DMS53 (cell line): ENCODE measurements around the gene KIR3DL2.
"Not testable (repeated sequence)": the region's sequence is repeated elsewhere in the genome, so short reads cannot be mapped to it uniquely, and the experiment has no call there.

Source experiments
- DNase-seq: peaks from one replicate; lab custom pipeline; 2025; lab: John Stamatoyannopoulos, UW

Gene KIR3DL2

GRCh38 chr19:54850061-54850640, at the start of gene KIR3DL2:
Gene KIR3DL2 (plus strand): TSS chr19:54850443. CDS start chr19:54850476, 33 bp downstream.
- not testable (repeated sequence) for DNase-seq

- DNase-seq, result no peak
Observed at GRCh38 chr19:54803410-54803809, 46.8 kb upstream of the KIR3DL2 start, which contains the start of gene KIR2DL4. Gene KIR2DL4 (plus strand): TSS chr19:54803610. CDS start chr19:54803652, 42 bp downstream.

DNA sequence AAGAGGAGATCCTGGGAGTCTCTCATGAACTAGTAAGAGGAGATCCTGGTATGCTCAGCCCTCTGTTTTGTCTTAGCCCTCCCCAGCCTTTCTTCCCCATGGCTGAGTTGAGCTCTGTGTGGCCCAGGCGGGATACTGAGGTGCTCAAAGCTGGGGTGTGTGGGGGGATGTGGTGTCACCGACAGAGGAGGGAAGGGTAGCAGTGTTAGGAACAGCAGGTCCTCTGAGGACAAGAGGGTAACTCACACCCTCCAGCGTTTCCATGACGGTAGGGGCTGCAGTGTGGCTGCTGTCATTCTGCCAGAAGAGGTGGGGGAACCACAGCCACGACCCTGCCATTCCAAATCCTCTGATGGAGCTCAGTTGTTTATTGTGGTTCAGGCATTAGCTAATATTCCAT, 46.1 kb upstream of the KIR3DL2 start:
- no peak for DNase-seq

DNA sequence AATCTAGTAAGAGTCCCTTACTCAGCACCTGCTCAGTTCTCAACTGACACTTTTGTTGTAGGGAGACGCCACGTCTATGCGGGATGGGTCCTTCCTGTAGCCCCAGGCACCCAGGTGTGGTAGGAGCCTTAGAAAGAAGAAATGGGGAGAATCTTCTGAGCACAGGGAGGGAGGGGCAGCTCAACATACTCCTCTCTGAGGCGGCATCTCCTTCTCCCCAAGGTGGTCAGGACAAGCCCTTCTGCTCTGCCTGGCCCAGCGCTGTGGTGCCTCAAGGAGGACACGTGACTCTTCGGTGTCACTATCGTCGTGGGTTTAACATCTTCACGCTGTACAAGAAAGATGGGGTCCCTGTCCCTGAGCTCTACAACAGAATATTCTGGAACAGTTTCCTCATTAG, 45.7 kb upstream of the KIR3DL2 start:
- no peak for DNase-seq

DNA sequence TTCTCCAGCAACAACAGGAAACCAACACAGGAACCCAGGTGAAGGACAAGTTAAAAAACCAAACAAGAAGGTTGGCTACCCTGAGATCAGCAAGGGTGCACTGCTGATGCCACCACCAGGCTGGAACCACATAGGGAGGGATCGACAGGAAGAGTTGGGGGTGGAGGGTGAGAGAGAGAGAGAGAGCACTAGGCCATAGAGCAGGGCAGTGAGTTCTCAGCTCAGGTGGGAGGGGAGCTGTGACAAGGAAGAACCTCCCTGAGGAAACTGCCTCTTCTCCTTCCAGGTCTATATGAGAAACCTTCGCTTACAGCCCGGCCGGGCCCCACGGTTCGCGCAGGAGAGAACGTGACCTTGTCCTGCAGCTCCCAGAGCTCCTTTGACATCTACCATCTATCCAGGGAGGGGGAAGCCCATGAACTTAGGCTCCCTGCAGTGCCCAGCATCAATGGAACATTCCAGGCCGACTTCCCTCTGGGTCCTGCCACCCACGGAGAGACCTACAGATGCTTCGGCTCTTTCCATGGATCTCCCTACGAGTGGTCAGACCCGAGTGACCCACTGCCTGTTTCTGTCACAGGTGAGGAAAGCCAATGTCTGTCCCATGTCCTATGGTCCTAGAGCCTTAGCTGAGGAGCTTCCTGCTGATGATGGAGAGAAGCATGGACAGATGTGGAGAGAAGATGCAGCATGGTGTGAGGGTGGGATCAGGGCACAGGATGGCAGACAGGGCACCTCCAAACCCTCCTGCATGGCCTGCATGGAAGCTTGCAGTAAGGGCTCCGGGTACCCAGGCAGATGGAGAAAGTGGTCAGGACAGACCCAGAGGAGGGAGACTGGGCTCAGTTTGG, 44.4 kb upstream of the KIR3DL2 start:
- DNase-seq, result no peak

- no peak for DNase-seq
Observed at GRCh38 chr19:54806516-54806838, 43.8 kb upstream of the KIR3DL2 start.

GRCh38 chr19:54814571-54814970, 35.7 kb upstream of the KIR3DL2 start:
- not testable (repeated sequence) for DNase-seq

GRCh38 chr19:54816251-54816650, 34.0 kb upstream of the KIR3DL2 start, which contains the start of gene KIR3DL1:
Gene KIR3DL1 (plus strand): TSS chr19:54816468.
- not testable (repeated sequence) for DNase-seq

- DNase-seq, result no peak
Observed at GRCh38 chr19:54817670-54818536, 32.3 kb upstream of the KIR3DL2 start.

DNA sequence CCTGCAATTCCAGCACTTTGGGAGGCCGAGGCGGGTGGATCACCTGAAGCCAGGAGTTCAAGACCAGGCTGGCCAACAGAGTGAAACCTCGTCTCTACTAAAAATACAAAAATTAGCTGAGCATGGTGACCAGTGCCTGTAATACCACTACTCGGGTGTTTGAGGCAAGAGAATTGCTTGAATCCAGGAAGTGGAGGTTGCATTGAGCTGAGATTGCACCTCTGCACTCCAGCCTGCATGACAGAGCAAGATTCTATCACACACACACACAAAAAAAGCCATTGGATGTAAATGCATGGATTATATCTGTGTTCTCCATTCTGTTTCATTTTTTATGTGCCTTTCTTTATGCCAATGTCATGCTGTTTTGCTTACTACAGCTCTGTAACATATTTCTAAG, 25.8 kb upstream of the KIR3DL2 start:
- DNase-seq, result not testable (repeated sequence)

- not testable (repeated sequence) for DNase-seq
Observed at GRCh38 chr19:54825326-54825725, 24.9 kb upstream of the KIR3DL2 start.

- DNase-seq, result not testable (repeated sequence)
Observed at GRCh38 chr19:54828064-54828463, 22.2 kb upstream of the KIR3DL2 start.

DNA sequence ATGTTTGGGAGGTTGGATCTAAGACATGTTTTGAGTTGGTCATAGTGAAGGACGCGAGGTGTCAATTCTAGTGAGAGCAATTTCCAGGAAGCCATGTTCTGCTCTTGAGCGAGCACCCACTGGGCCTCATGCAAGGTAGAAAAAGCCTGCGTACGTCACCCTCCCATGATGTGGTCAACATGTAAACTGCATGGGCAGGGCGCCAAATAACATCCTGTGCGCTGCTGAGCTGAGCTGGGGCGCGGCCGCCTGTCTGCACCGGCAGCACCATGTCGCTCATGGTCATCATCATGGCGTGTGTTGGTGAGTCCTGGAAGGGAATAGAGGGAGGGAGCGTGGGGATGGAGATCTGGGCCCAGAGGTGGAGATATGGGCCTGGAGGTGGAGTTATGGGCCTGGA, 17.7 kb upstream of the KIR3DL2 start, which contains the start of gene KIR2DS4:
Gene KIR2DS4, plus strand, starts transcription at position 181 of the 400 bp plus-strand sequence.
- DNase-seq, result not testable (repeated sequence)

- not testable (repeated sequence) for DNase-seq
Observed at GRCh38 chr19:54835126-54835525, 15.1 kb upstream of the KIR3DL2 start.

DNA sequence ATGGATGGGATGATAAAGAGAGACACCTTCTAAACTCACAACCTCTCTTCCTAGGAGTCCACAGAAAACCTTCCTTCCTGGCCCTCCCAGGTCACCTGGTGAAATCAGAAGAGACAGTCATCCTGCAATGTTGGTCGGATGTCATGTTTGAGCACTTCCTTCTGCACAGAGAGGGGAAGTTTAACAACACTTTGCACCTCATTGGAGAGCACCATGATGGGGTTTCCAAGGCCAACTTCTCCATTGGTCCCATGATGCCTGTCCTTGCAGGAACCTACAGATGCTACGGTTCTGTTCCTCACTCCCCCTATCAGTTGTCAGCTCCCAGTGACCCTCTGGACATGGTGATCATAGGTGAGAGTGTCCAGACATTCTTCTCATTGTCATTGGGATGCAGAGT, 12.7 kb upstream of the KIR3DL2 start:
- DNase-seq, result not testable (repeated sequence)

GRCh38 chr19:54843171-54843570, 7.1 kb upstream of the KIR3DL2 start:
- DNase-seq, result not testable (repeated sequence)

GRCh38 chr19:54850930-54851329, 687 bp downstream of the KIR3DL2 start:
- no peak for DNase-seq

DNA sequence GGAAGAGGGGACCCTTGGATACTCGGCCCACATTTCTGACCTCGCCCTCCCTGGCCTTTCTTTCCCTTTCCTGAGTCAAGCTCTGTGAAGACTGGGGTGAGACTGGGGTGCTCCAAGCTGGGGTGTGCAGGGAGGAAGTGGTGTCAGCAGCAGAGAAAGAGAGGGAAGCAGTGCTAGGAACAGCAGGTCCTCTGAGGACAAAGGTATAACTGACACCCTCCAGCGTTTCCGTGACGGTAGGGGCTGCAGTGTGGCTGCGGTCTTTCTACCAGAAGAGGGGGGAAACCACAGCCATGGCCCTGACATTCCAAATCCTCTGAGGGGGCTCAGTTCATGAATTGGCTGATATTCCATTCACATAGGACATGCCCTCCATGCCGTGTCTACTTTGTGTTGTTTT, 1.1 kb downstream of the KIR3DL2 start:
- no peak for DNase-seq

- not testable (repeated sequence) for DNase-seq
Observed at GRCh38 chr19:54855241-54855640, 5.0 kb downstream of the KIR3DL2 start.

DNA sequence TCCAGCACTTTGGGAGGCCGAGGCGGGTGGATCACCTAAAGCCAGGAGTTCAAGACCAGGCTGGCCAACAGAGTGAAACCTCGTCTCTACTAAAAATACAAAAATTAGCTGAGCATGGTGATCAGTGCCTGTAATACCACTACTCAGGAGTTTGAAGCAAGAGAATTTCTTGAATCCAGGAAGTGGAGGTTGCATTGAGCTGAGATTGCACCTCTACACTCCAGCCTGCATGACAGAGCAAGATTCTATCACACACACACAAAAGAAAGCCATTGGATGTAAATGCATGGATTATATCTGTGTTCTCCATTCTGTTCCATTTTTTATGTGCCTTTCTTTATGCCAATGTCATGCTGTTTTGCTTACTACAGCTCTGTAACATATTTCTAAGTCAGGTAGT, 8.2 kb downstream of the KIR3DL2 start:
- DNase-seq, result not testable (repeated sequence)

DNA sequence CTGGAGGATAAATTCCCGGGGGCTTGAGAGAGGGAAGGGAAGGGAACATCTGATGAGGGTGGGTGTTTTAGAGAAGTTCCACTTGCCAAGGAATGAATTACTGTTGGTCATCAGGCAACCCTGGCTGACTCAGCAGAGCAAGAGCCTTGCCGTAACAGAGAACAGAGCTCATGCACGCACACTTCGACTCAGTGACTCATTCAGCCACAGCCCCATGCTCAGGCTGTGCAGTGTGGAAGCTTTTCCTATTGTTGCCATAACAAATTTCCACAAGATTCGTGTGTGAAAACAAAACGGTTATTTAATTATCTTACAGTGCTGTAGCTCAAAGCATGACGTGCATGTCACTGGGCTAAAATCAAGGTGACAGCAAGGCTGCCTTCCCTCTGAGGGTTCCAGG, 9.2 kb downstream of the KIR3DL2 start:
- not testable (repeated sequence) for DNase-seq

DNA sequence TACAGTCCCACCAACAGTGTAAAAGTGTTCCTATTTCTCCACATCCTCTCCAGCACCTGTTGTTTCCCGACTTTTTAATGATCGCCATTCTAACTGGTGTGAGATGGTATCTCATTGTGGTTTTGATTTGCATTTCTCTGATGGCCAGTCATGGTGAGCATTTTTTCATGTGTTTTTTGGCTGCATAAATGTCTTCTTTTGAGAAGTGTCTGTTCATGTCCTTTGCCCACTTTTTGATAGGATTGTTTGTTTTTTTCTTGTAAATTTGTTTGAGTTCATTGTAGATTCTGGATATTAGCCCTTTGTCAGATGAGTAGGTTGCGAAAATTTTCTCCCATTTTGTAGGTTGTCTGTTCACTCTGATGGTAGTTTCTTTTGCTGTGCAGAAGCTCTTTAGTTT, 13.2 kb downstream of the KIR3DL2 start:
- not testable (repeated sequence) for DNase-seq
